Endodermal cell (in vitro differentiated cells): ENCODE measurements around the gene FLYWCH2. TPM values are rescaled to one million over a fixed set of nuclear protein-coding genes. Genes with fewer than 3 reads are reported as not detected.
A peak's percentile ranks its signal among the peaks of the same experiment; 100 is the strongest.

Source experiments
- DNase-seq: peaks from one replicate; pipeline ENCODE4 v3.0.0-alpha.2; 2017
- H3K27ac ChIP-seq: 2 replicates; pipeline ENCODE4 v1.5.1; 2013; ENCODE audit warnings: mild to moderate bottlenecking, low read depth, low read length, moderate library complexity
- H3K27me3 ChIP-seq: 2 replicates; pipeline ENCODE4 v1.6.1; 2013; ENCODE audit warnings: mild to moderate bottlenecking, low read length, moderate library complexity; ENCODE audit not compliant: insufficient read depth, control insufficient read depth, poor library complexity, severe bottlenecking
- H3K36me3 ChIP-seq: 2 replicates; pipeline ENCODE4 v1.7.0; 2013; ENCODE audit warnings: mild to moderate bottlenecking, low read length, moderate library complexity; ENCODE audit not compliant: control insufficient read depth, insufficient read depth
- H3K4me1 ChIP-seq: one replicate; pipeline ENCODE4 v1.7.0; 2013; ENCODE audit warnings: low read length; ENCODE audit not compliant: control insufficient read depth, insufficient read depth
- H3K4me3 ChIP-seq: 2 replicates; pipeline ENCODE4 v1.5.1; 2013; ENCODE audit warnings: mild to moderate bottlenecking, low read length, moderate library complexity
- H3K9ac ChIP-seq: 2 replicates; pipeline ENCODE4 v1.6.1; 2013; ENCODE audit warnings: mild to moderate bottlenecking, low read length, moderate library complexity; ENCODE audit not compliant: poor library complexity, severe bottlenecking; ENCODE audit errors: extremely low read depth
- H3K9me3 ChIP-seq: 2 replicates; pipeline ENCODE4 v1.6.1; 2013; ENCODE audit warnings: mild to moderate bottlenecking, low read length, moderate library complexity; ENCODE audit not compliant: control insufficient read depth
- H3K27ac Mint-ChIP-seq: 2 replicates; pipeline ENCODE4 v1.8.0; 2020; ENCODE audit warnings: mixed read lengths
- H3K27me3 Mint-ChIP-seq: 2 replicates; pipeline ENCODE4 v1.8.0; 2021; ENCODE audit warnings: mild to moderate bottlenecking, mixed read lengths; ENCODE audit not compliant: insufficient read depth
- H3K36me3 Mint-ChIP-seq: 2 replicates; pipeline ENCODE4 v1.8.0; 2020; ENCODE audit warnings: low read depth, mixed read lengths
- H3K4me1 Mint-ChIP-seq: 2 replicates; pipeline ENCODE4 v1.8.0; 2020; ENCODE audit warnings: mixed read lengths
- H3K4me3 Mint-ChIP-seq: 2 replicates; pipeline ENCODE4 v1.8.0; 2020; ENCODE audit warnings: mild to moderate bottlenecking, moderate library complexity, mixed read lengths
- H3K9me3 Mint-ChIP-seq: 2 replicates; pipeline ENCODE4 v1.8.0; 2020; ENCODE audit warnings: mild to moderate bottlenecking, mixed read lengths
- CTCF ChIP-seq: fragments of 200-600 bp; sonication (generic); conservative IDR thresholded peaks from 2 replicates; pipeline ENCODE4 v1.5.0; 2021; ENCODE audit warnings: antibody characterized with exemption, mild to moderate bottlenecking
- WGBS, 2 experiments: methylation state at CpG; one replicate each; pipeline versions ENCODE4 v1.1.5 to v1.1.7; 2013; ENCODE audit warnings: missing lambda C conversion rate in 2 of 2, mixed read lengths in 1 of 2; ENCODE audit not compliant: insufficient coverage in 1 of 2, insufficient read length in 1 of 2; 5-methylcytosine and 5-hydroxymethylcytosine counted together
- total RNA-seq, 2 donors: library from RNA; stranded (reverse); fragmentation: NEBNext Ultra II Directional in 1 of 2; extraction: Animal tissue kit (Norgen Biotek cat#: 25700) in 1 of 2; gene quantifications; 2 replicates in 1 of 2; 3 replicates in 1 of 2; pipeline ENCODE4 v1.2.1, GENCODE V29; 2021

FLYWCH2 gene
- total RNA-seq, 2 donors from 2014 or later: 30.9 to 35.5 TPM

DNA sequence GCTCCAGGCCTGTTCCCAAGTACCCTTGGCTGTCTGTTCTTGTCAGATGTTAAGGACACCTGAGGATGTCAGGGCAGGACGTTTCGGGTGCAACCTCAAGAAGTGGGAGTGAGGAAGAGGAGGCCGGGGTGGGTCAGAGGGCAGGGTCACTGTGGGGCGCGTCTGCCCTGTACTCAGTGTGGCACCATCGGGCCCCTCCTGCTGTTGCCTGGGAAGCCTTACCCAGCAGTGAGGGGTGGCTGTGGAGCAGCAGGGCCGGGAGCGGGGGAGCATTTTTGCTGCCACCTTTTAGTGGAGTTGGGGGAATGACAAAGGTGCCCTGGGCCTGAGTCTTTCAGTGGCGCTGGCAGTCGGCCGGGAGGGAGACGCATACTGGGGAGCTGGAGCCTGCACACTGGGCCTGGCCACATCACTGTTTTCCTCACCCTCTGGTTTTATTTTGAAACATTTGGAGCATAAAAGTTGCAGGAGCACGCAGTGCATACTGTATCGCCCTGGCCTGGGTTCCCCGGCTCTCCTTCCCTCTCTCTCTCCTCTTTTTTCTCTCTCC lies 17.6 kb downstream of the FLYWCH2 start:
- Histone ChIP-seq H3K9me3 (no peaks in the 10 kb centered on the region), H3K27me3 (no peaks in the 10 kb centered on the region), H3K4me3 (no peak overlapping the region), H3K36me3 (no peaks in the 10 kb centered on the region), H3K27ac (no peak overlapping the region), H3K9ac (no peak overlapping the region), H3K4me1 (no peaks in the 10 kb centered on the region)
- Mint-ChIP-seq H3K4me1 (peaks cover 8% of the 10 kb centered on the region), H3K27me3 (no peaks in the 10 kb centered on the region), H3K27ac (no peak overlapping the region), H3K9me3 (no peaks in the 10 kb centered on the region), H3K4me3 (no peak overlapping the region), H3K36me3 (peaks cover 7% of the 10 kb centered on the region)
- no peak for TF ChIP-seq CTCF
- no peak for DNase-seq
- 90 to 95% methylated on average over 9 to 15 of the region's 15 CpGs for WGBS, 2 experiments

DNA sequence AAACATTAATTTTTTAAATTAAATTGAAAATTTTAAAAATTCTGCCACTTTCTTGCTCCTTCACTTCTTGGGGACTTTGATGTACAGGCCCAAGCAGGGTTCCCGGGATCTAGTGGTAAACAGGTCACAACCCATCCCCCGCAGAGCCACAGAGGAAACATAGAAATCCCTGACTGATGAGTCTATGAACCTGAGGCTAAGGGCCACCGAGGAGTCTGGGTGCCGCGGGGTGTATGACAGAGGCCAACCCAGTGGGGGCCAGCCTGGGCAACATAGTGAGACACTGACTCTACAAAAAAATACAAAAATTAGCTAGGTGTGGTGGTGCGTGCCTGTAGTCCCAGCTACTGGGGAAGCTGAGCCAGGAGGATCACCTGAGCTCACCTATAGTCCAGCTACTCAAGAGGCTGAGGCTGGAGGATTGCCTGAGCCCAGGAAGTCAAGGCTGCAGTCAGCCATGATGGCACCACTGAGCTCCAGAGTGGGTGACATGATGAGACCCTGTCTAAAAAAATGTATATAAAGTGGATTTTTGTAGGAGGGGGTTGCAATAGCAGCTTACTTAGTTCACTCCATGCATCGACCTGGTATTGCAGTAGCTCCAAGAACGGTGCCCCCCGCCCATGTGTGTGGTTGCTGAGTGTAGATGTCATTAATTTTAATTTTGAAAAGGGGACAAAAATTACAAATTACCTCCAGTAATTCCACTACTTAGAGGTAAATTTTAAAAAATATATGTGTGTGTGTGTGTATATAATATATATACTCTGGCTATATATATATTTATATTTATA lies 19.5 kb downstream of the FLYWCH2 start:
- no peaks in the 10 kb centered on the region for H3K27me3 Mint-ChIP-seq
- no peak for TF ChIP-seq CTCF
- WGBS, 2 experiments: 93 to 94% methylated on average over 4 to 8 of the region's 9 CpGs
- H3K27me3 ChIP-seq: no peaks in the 10 kb centered on the region
- no peaks in the 10 kb centered on the region for H3K36me3 ChIP-seq
- DNase-seq: no peak
- no peak overlapping the region for H3K27ac Mint-ChIP-seq
- H3K4me1 Mint-ChIP-seq: peaks cover 8% of the 10 kb centered on the region
- no peak overlapping the region for H3K4me3 ChIP-seq
- no peaks in the 10 kb centered on the region for H3K9me3 ChIP-seq
- no peak overlapping the region for H3K27ac ChIP-seq
- H3K9me3 Mint-ChIP-seq: peaks cover 12% of the 10 kb centered on the region
- peaks cover 7% of the 10 kb centered on the region for H3K36me3 Mint-ChIP-seq
- no peak overlapping the region for H3K9ac ChIP-seq
- no peak overlapping the region for H3K4me3 Mint-ChIP-seq
- H3K4me1 ChIP-seq: no peaks in the 10 kb centered on the region

DNA sequence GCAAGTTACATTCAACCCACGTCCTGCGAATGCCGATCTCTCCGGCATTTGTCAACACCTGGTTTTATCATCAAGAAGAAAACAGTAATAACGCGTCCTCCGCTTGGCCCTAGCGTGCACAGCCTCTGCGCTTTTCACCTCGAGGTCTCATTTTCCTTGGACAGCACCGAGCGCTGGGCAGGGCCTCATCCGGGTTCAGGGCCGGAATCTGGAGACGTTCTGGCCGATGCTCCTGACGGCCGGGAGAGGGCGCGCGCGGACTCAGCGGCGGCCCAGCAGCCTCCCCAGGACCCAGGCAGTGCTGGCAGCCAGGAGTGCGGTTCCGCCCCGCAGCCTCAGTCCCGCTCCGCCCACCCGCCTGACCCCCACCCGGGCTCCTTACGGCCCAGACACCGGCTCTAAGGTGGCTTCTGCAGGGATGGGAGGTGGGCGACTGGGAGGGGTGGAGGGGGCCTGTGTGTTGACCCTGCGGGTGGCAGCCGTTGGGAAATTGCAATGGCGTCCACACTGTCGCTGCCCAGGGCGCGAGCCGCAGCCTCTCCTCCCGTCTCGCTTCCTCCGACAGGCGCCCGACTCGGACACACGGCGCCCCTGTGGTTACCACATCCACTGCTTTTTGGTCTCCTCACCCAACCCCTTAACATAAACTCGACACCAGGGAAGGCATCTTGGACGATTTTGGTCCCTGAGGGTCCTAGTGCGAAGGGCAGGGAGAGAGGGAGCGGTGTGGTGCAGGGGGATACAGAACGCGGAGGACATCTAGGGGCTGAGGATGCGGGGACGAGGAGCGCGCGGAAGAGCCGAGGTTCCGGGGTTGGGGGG lies 21.3 kb downstream of the FLYWCH2 start:
- peak; percentile 94 for DNase-seq
- peaks cover 12% of the 10 kb centered on the region for H3K9me3 Mint-ChIP-seq
- H3K27ac ChIP-seq: peak overlapping the region; percentile 47

More for the DNA sequence above, 21.3 kb downstream of the FLYWCH2 start:
- Mint-ChIP-seq H3K27me3 (peaks cover 2% of the 10 kb centered on the region), H3K27ac (peak overlapping the region; percentile 97), H3K4me3 (peak overlapping the region; percentile 90), H3K36me3 (peaks cover 7% of the 10 kb centered on the region), H3K4me1 (peaks cover 4% of the 10 kb centered on the region)
- Histone ChIP-seq H3K9me3 (no peaks in the 10 kb centered on the region), H3K4me3 (peak overlapping the region; percentile 91), H3K9ac (peak overlapping the region; percentile 67), H3K36me3 (no peaks in the 10 kb centered on the region), H3K27me3 (no peaks in the 10 kb centered on the region), H3K4me1 (no peaks in the 10 kb centered on the region)
- TF ChIP-seq CTCF: peak; percentile 94
- WGBS, 2 experiments: 4 to 5% methylated on average over 44 to 62 of the region's 62 CpGs
